Motor neuron (in vitro differentiated cells): Measurements from ENCODE around the gene GRK1. TPM values are rescaled to one million over a fixed set of nuclear protein-coding genes. Genes with fewer than 3 reads are reported as not detected.
A peak's percentile ranks its signal among the peaks of the same experiment; 100 is the strongest.

ENCODE experiments used
- ATAC-seq, 8 experiments: fragments of 200-7000 bp; cut with Tn5 transposase; replicated peaks in 6 of 8; 2 replicates each; pipeline ENCODE4 v1.8.0; 2021; ENCODE audit warnings: mild to moderate bottlenecking in 8 of 8, moderate library complexity in 8 of 8
- H3K27ac ChIP-seq, 2 donors: fragments of 250-450 bp; sonication (Bioruptor Pico); 2 replicates each; pipeline ENCODE4 v1.9.0; 2021; ENCODE audit warnings: antibody characterized with exemption in 2 of 2, mild to moderate bottlenecking in 2 of 2, moderate library complexity in 1 of 2
- H3K4me1 ChIP-seq, 2 donors: fragments of 250-450 bp; sonication (Bioruptor Pico); replicated peaks in 1 of 2; 2 replicates each; pipeline ENCODE4 v1.6.1; 2021; ENCODE audit warnings: antibody characterized with exemption in 2 of 2, mild to moderate bottlenecking in 2 of 2, moderate library complexity in 1 of 2
- H3K4me3 ChIP-seq, 5 donors: fragments of 250-450 bp; sonication (Bioruptor Pico); 2 replicates each; pipeline ENCODE4 v1.9.0; 2021; ENCODE audit warnings: antibody characterized with exemption in 5 of 5, mild to moderate bottlenecking in 5 of 5, moderate library complexity in 4 of 5
- WGBS, 10 experiments: fragments of 450-650 bp; shearing (Covaris generic); methylation state at CpG; one replicate each; pipeline ENCODE4 v1.0.0; 2022; 5-methylcytosine and 5-hydroxymethylcytosine counted together
- in situ Hi-C, 9 experiments: fragments of 400-800 bp; cut with MboI; loops; one replicate each; pipeline ENCODE4 v1.15.0; 2021; ENCODE audit warnings: low sequenced_read_pairs in 9 of 9, low pct_unique_long_range_greater_than_20kb in 2 of 9; ENCODE audit not compliant: unreplicated experiment in 9 of 9
- total RNA-seq, 8 experiments: library from RNA; unstranded; fragments of 300-600 nt; gene quantifications; 2 replicates each; pipeline versions ENCODE4 v1.2.3 to v1.2.4, GENCODE V29; 2022

Gene GRK1
- total RNA-seq, 8 experiments from 2014 or later = under 0.01 to 1.1 (median 0.38) TPM; not detected in 1

DNA sequence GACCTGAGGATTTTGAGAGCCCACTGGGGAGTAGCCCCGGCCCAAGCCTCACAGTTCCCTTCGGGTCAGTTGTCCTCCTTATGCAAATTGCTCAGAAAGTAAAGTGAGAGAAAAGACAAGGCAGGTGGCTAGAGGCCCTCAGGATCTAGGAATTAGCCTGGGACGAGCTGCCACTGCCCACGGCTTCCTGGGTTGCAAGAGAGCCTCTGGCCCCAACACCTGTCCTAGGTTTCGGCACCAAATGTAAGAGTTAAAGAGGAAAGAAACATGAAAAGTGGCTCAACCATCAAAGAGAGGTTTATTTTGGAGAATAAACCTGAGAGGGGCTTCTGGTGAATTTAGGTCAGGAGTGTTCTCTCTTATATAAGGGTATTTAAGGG lies 117.6 kb downstream of the GRK1 start:
- WGBS, 10 experiments = 60 to 100% (median 80%) methylated on average over 2 to 4 of the region's 5 CpGs; no CpG with 5 or more reads in 1 of the 10 experiments
- ATAC-seq = no peak
- H3K4me3 ChIP-seq = no peak overlapping the region
- no peaks in the 10 kb centered on the region for H3K4me1 ChIP-seq
- H3K27ac ChIP-seq = no peak overlapping the region
- in situ Hi-C loops = no loop called here

GRCh38 chr13:113785051-113786010 lies 118.3 kb downstream of the GRK1 start:
- Histone ChIP-seq H3K4me3 (no peak overlapping the region), H3K27ac (no peak overlapping the region), H3K4me1 (no peaks in the 10 kb centered on the region)
- in situ Hi-C loops = no loop called here
- peak in 2 of 8 experiments; percentile 20 to 27 for ATAC-seq
- WGBS, 10 experiments = 44 to 93% (median 63%) methylated on average over 1 to 11 of the region's 19 CpGs; no CpG with 5 or more reads in 1 of the 10 experiments

- in situ Hi-C loops = no loop called here
- H3K27ac ChIP-seq = no peak overlapping the region
- H3K4me1 ChIP-seq = no peaks in the 10 kb centered on the region
- no peak overlapping the region for H3K4me3 ChIP-seq
- WGBS, 10 experiments = 68 to 92% (median 84%) methylated on average over 3 to 14 of the region's 17 CpGs
- ATAC-seq = peak in 1 of 8 experiments; percentile 47
Measured at GRCh38 chr13:113786262-113786841, 119.3 kb downstream of the GRK1 start.

Other genes starting within 250 kb of the GRK1 start
- gene ADPRHL1, start 213.7 kb upstream of the GRK1 start, total RNA-seq = 10 to 100 TPM in 1 of 8 experiments, 1 to 10 TPM in 5, under 1 TPM in 2; 0.65 to 25.6 (median 2.1) TPM
- gene DCUN1D2, start 176.5 kb upstream of the GRK1 start, total RNA-seq = 10 to 100 TPM; 13.7 to 48.1 (median 21.6) TPM
- 10 to 100 TPM; 17.9 to 98.9 (median 39.5) TPM for gene TFDP1, start 82.5 kb upstream of the GRK1 start, total RNA-seq
- gene ATP4B, start 9.0 kb upstream of the GRK1 start, total RNA-seq = under 1 TPM in 5 of 8 experiments, not detected in 3; 0.14 to 0.49 (median 0.21) TPM
- 1 to 10 TPM in 2 of 8 experiments, under 1 TPM in 6; 0.05 to 2.7 (median 0.52) TPM for gene TMEM255B, start 92.0 kb downstream of the GRK1 start, total RNA-seq
- 10 to 100 TPM in 1 of 8 experiments, 1 to 10 TPM in 7; 3.7 to 37.8 (median 6.8) TPM for gene GAS6, start 196.9 kb downstream of the GRK1 start, total RNA-seq